ENCODE data around the gene XXYLT1.
"Not testable (repeated sequence)": the region's sequence is repeated elsewhere in the genome, so short reads cannot be mapped to it uniquely, and the experiment has no call there.

XXYLT1 gene

GRCh38 chr3:195270817-195271409 is at the start of gene XXYLT1:
Gene XXYLT1, minus strand, starts transcription at chr3:195271159. Its CDS starts 101 bp downstream, at chr3:195271058.
- DNase-seq (ENCODE audit: low read depth in 2 of 2), result peak; percentile 83 to 92

GRCh38 chr3:195319060-195319459 is 48.1 kb upstream of the XXYLT1 start:
- DNase-seq (ENCODE audit: low read depth in 2 of 2), result no peak

GRCh38 chr3:195312714-195313113 is 41.8 kb upstream of the XXYLT1 start:
- no peak for DNase-seq (ENCODE audit: low read depth in 2 of 2)

GRCh38 chr3:195307711-195308110 is 36.8 kb upstream of the XXYLT1 start:
- DNase-seq (ENCODE audit: low read depth in 2 of 2), result no peak

GRCh38 chr3:195306369-195306768 is 35.4 kb upstream of the XXYLT1 start:
- DNase-seq (ENCODE audit: low read depth in 2 of 2), result no peak

- DNase-seq (ENCODE audit: low read depth in 2 of 2), result no peak
Observed at GRCh38 chr3:195302431-195302830, 31.5 kb upstream of the XXYLT1 start.

- no peak for DNase-seq (ENCODE audit: low read depth in 2 of 2)
Observed at GRCh38 chr3:195297446-195297845, 26.5 kb upstream of the XXYLT1 start.

GRCh38 chr3:195296662-195297061 is 25.7 kb upstream of the XXYLT1 start:
- DNase-seq (ENCODE audit: low read depth in 2 of 2), result no peak

GRCh38 chr3:195291121-195291520 is 20.2 kb upstream of the XXYLT1 start:
- DNase-seq (ENCODE audit: low read depth in 2 of 2), result no peak

- DNase-seq (ENCODE audit: low read depth in 2 of 2), result not testable (repeated sequence)
Observed at GRCh38 chr3:195290643-195291042, 19.7 kb upstream of the XXYLT1 start.

- no peak for DNase-seq (ENCODE audit: low read depth in 2 of 2)
Observed at GRCh38 chr3:195286115-195286872, 15.3 kb upstream of the XXYLT1 start.

- DNase-seq (ENCODE audit: low read depth in 2 of 2), result no peak
Observed at GRCh38 chr3:195285372-195285771, 14.4 kb upstream of the XXYLT1 start.

GRCh38 chr3:195284842-195285241 is 13.9 kb upstream of the XXYLT1 start:
- DNase-seq (ENCODE audit: low read depth in 2 of 2), result no peak

- no peak for DNase-seq (ENCODE audit: low read depth in 2 of 2)
Observed at GRCh38 chr3:195282961-195283360, 12.0 kb upstream of the XXYLT1 start.

GRCh38 chr3:195274259-195274966 is 3.5 kb upstream of the XXYLT1 start:
- DNase-seq (ENCODE audit: low read depth in 2 of 2), result no peak

- peak; percentile 83 to 91 for DNase-seq (ENCODE audit: low read depth in 2 of 2)
Observed at GRCh38 chr3:195271410-195272243, 668 bp upstream of the XXYLT1 start.

- DNase-seq (ENCODE audit: low read depth in 2 of 2), result peak; percentile 13 to 30
Observed at GRCh38 chr3:195270079-195270816, 711 bp downstream of the XXYLT1 start.

GRCh38 chr3:195269375-195270078 is 1.4 kb downstream of the XXYLT1 start:
- DNase-seq (ENCODE audit: low read depth in 2 of 2), result no peak

GRCh38 chr3:195268576-195269309 is 2.2 kb downstream of the XXYLT1 start:
- DNase-seq (ENCODE audit: low read depth in 2 of 2), result no peak

- DNase-seq (ENCODE audit: low read depth in 2 of 2), result no peak
Observed at GRCh38 chr3:195267096-195267495, 3.9 kb downstream of the XXYLT1 start.
